Keratinocyte (primary cell): ENCODE measurements around the gene SLX4IP.

Experiments
- CTCF ChIP-seq, 3 experiments: IDR thresholded peaks in 1 of 3; conservative IDR thresholded peaks in 1 of 3; optimal IDR thresholded peaks in 1 of 3; 2 replicates in 2 of 3; 3 replicates in 1 of 3; pipeline versions ENCODE3 to v1.5.1; 2011; ENCODE audit warnings: low read length in 3 of 3, mild to moderate bottlenecking in 3 of 3, moderate library complexity in 2 of 3, control low read depth in 1 of 3, inconsistent platforms in 1 of 3; ENCODE audit not compliant: insufficient read depth in 2 of 3; ENCODE audit errors: extremely low read depth in 1 of 3
- EZH2 ChIP-seq: IDR thresholded peaks from one replicate; pipeline ENCODE4 v1.6.1; 2012; ENCODE audit warnings: inconsistent platforms, mild to moderate bottlenecking, low read length, moderate library complexity

GRCh38 chr20:10390709-10391108, 44.4 kb upstream of the SLX4IP start:
- TF ChIP-seq EZH2, result no peak
- TF ChIP-seq CTCF (optimal IDR thresholded peaks at IDR 0.05 in 1 of 3, IDR thresholded peaks at IDR 0.05 in 1 of 3, conservative IDR thresholded peaks at IDR 0.05 in 1 of 3; ENCODE audit: extremely low read depth in 1 of 3, insufficient read depth in 2 of 3, low read length in 3 of 3), result no peak
